HG03520 (cell line): ENCODE measurements around the gene YTHDF1.

Source experiments
- ATAC-seq: cut with Tn5 transposase; IDR thresholded peaks from one replicate; pipeline ENCODE4 v1.9.1; 2021; ENCODE audit warnings: mild to moderate bottlenecking, moderate library complexity; ENCODE audit not compliant: unreplicated experiment

Gene YTHDF1

GRCh38 chr20:63174309-63175037, 41.5 kb downstream of the YTHDF1 start:
- ATAC-seq: no peak

- ATAC-seq: no peak
Measured at GRCh38 chr20:63173552-63174191, 42.3 kb downstream of the YTHDF1 start.

GRCh38 chr20:63172726-63173125, 43.2 kb downstream of the YTHDF1 start:
- no peak for ATAC-seq

GRCh38 chr20:63171991-63172390, 43.9 kb downstream of the YTHDF1 start:
- ATAC-seq: no peak

GRCh38 chr20:63169681-63170080, 46.2 kb downstream of the YTHDF1 start:
- no peak for ATAC-seq

- ATAC-seq: no peak
Measured at GRCh38 chr20:63168861-63169260, 47.1 kb downstream of the YTHDF1 start.

- no peak for ATAC-seq
Measured at GRCh38 chr20:63167918-63168520, 47.9 kb downstream of the YTHDF1 start.

- ATAC-seq: no peak
Measured at GRCh38 chr20:63167026-63167917, 48.7 kb downstream of the YTHDF1 start.

GRCh38 chr20:63166193-63167020, 49.5 kb downstream of the YTHDF1 start:
- no peak for ATAC-seq

- ATAC-seq: no peak
Measured at GRCh38 chr20:63165356-63166192, 50.4 kb downstream of the YTHDF1 start.

- ATAC-seq: no peak
Measured at GRCh38 chr20:63164484-63165355, 51.2 kb downstream of the YTHDF1 start.

- no peak for ATAC-seq
Measured at GRCh38 chr20:63163596-63164483, 52.1 kb downstream of the YTHDF1 start.

GRCh38 chr20:63163171-63163570, 52.8 kb downstream of the YTHDF1 start:
- no peak for ATAC-seq

GRCh38 chr20:63162206-63162795, 53.6 kb downstream of the YTHDF1 start:
- ATAC-seq: no peak

GRCh38 chr20:63161176-63161651, 54.7 kb downstream of the YTHDF1 start:
- ATAC-seq: no peak

- no peak for ATAC-seq
Measured at GRCh38 chr20:63160641-63161175, 55.2 kb downstream of the YTHDF1 start.
